SK-N-SH treated with all-trans-retinoic acid at 6 μM for 48 hours (cell line): ENCODE measurements around the gene ACTL6B.

ENCODE experiments used
- BACH2 ChIP-seq: fragments of 250-450 bp; sonication (Bioruptor Pico); IDR thresholded peaks from 2 replicates; pipeline ENCODE4 v1.9.0; 2021; ENCODE audit warnings: mild to moderate bottlenecking, borderline replicate concordance
- CREB5 ChIP-seq: fragments of 250-450 bp; sonication (Bioruptor Pico); IDR thresholded peaks from 2 replicates; pipeline ENCODE4 v1.5.1; 2020; ENCODE audit warnings: low read depth, mild to moderate bottlenecking, moderate library complexity
- OSR1 ChIP-seq: fragments of 250-450 bp; sonication (Bioruptor Pico); IDR thresholded peaks from 2 replicates; pipeline ENCODE4 v1.8.0; 2022; ENCODE audit warnings: moderate library complexity, mild to moderate bottlenecking, inconsistent platforms
- RARB ChIP-seq: fragments of 250-450 bp; sonication (Bioruptor Pico); IDR thresholded peaks from 2 replicates; pipeline ENCODE4 v1.8.0; 2021; ENCODE audit warnings: mild to moderate bottlenecking, moderate library complexity
- TCF4 ChIP-seq: fragments of 250-450 bp; sonication (Bioruptor Pico); IDR thresholded peaks from 2 replicates; pipeline ENCODE4 v1.8.0; 2021; ENCODE audit warnings: mild to moderate bottlenecking, moderate library complexity, borderline replicate concordance
- TOX ChIP-seq: fragments of 250-450 bp; sonication (Bioruptor Pico); IDR thresholded peaks from 2 replicates; pipeline ENCODE4 v1.8.0; 2021; ENCODE audit warnings: mild to moderate bottlenecking, moderate library complexity, borderline replicate concordance
- ZC3H10 ChIP-seq: fragments of 250-450 bp; sonication (Bioruptor Pico); IDR thresholded peaks from 2 replicates; pipeline ENCODE4 v1.5.1; 2021; ENCODE audit warnings: mild to moderate bottlenecking, moderate library complexity
- ZFP3 ChIP-seq: fragments of 250-450 bp; sonication (Bioruptor Pico); IDR thresholded peaks from 2 replicates; pipeline ENCODE4 v1.5.0; 2020; ENCODE audit warnings: mild to moderate bottlenecking, moderate library complexity
- ZFP30 ChIP-seq: fragments of 450-650 bp; formaldehyde crosslinking; IDR thresholded peaks from 2 replicates; pipeline ENCODE4 v1.5.0; 2022; ENCODE audit warnings: mild to moderate bottlenecking, moderate library complexity
- TF ChIP-seq, protein P1 (sequence below): fragments of 250-450 bp; sonication (Bioruptor Pico); IDR thresholded peaks from 2 replicates; pipeline ENCODE4 v1.8.0; 2020; ENCODE audit warnings: mild to moderate bottlenecking, moderate library complexity, borderline replicate concordance

- TF ChIP-seq BACH2, result no peak
- no peak for TF ChIP-seq TOX (CRISPR knock-in tag)
- no peak for TF ChIP-seq TCF4 (CRISPR knock-in tag)
- TF ChIP-seq OSR1 (CRISPR knock-in tag), result no peak
- TF ChIP-seq ZFP30 (CRISPR knock-in tag), result no peak
- TF ChIP-seq, protein P1, sequence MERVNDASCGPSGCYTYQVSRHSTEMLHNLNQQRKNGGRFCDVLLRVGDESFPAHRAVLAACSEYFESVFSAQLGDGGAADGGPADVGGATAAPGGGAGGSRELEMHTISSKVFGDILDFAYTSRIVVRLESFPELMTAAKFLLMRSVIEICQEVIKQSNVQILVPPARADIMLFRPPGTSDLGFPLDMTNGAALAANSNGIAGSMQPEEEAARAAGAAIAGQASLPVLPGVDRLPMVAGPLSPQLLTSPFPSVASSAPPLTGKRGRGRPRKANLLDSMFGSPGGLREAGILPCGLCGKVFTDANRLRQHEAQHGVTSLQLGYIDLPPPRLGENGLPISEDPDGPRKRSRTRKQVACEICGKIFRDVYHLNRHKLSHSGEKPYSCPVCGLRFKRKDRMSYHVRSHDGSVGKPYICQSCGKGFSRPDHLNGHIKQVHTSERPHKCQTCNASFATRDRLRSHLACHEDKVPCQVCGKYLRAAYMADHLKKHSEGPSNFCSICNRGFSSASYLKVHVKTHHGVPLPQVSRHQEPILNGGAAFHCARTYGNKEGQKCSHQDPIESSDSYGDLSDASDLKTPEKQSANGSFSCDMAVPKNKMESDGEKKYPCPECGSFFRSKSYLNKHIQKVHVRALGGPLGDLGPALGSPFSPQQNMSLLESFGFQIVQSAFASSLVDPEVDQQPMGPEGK (CRISPR knock-in tag), result no peak
- TF ChIP-seq RARB (CRISPR knock-in tag), result no peak
- TF ChIP-seq CREB5 (CRISPR knock-in tag), result no peak
- no peak for TF ChIP-seq ZFP3 (CRISPR knock-in tag)
- TF ChIP-seq ZC3H10 (CRISPR knock-in tag), result no peak
These were observed 23.1 kb upstream of the ACTL6B start for GRCh38 chr7:100679129-100679926.
